AG10803 (cell line): ENCODE results near the gene AJUBA.
"Not testable (repeated sequence)": the region's sequence is repeated elsewhere in the genome, so short reads cannot be mapped to it uniquely, and the experiment has no call there.

Experiments used
- DNase-seq: peaks from one replicate; pipeline ENCODE4 v3.0.0; 2010; ENCODE audit warnings: low read depth
- H3K4me3 ChIP-seq: 2 replicates; pipeline ENCODE4 v1.5.1; 2011; ENCODE audit warnings: mild to moderate bottlenecking, low read length, control low read depth
- CTCF ChIP-seq: conservative IDR thresholded peaks from 2 replicates; pipeline ENCODE4 v1.5.1; 2011; ENCODE audit warnings: mild to moderate bottlenecking, low read length, control low read depth, inconsistent platforms

Gene AJUBA

GRCh38 chr14:23015618-23016017 is 33.3 kb upstream of the AJUBA start:
- DNase-seq: no peak
- TF ChIP-seq CTCF: no peak
- H3K4me3 ChIP-seq: no peak overlapping the region

- not testable (repeated sequence) for DNase-seq
These were observed 31.4 kb upstream of the AJUBA start for GRCh38 chr14:23013749-23014054.

GRCh38 chr14:23013054-23013748 is 30.9 kb upstream of the AJUBA start:
- TF ChIP-seq CTCF: no peak
- no peak overlapping the region for H3K4me3 ChIP-seq
- no peak for DNase-seq

More at GRCh38 chr14:23013749-23014054, 31.4 kb upstream of the AJUBA start:
- H3K4me3 ChIP-seq: not testable (repeated sequence)

- peak; percentile 57 for DNase-seq
- H3K4me3 ChIP-seq: peak within 1 kb of the TSS; percentile 67
- no peak for TF ChIP-seq CTCF
These were observed 27.8 kb upstream of the AJUBA start, which contains the start of gene C14orf93 for GRCh38 chr14:23009939-23010726. C14orf93 (minus strand) TSS chr14:23010143; CDS start chr14:22999023, 11,120 bp downstream.

GRCh38 chr14:23009483-23009938 is 27.2 kb upstream of the AJUBA start:
- peak overlapping the region; percentile 67 for H3K4me3 ChIP-seq
- DNase-seq: no peak
- no peak for TF ChIP-seq CTCF

GRCh38 chr14:23008831-23009230 is 26.5 kb upstream of the AJUBA start:
- no peak for TF ChIP-seq CTCF
- H3K4me3 ChIP-seq: no peak overlapping the region
- DNase-seq: no peak

DNA sequence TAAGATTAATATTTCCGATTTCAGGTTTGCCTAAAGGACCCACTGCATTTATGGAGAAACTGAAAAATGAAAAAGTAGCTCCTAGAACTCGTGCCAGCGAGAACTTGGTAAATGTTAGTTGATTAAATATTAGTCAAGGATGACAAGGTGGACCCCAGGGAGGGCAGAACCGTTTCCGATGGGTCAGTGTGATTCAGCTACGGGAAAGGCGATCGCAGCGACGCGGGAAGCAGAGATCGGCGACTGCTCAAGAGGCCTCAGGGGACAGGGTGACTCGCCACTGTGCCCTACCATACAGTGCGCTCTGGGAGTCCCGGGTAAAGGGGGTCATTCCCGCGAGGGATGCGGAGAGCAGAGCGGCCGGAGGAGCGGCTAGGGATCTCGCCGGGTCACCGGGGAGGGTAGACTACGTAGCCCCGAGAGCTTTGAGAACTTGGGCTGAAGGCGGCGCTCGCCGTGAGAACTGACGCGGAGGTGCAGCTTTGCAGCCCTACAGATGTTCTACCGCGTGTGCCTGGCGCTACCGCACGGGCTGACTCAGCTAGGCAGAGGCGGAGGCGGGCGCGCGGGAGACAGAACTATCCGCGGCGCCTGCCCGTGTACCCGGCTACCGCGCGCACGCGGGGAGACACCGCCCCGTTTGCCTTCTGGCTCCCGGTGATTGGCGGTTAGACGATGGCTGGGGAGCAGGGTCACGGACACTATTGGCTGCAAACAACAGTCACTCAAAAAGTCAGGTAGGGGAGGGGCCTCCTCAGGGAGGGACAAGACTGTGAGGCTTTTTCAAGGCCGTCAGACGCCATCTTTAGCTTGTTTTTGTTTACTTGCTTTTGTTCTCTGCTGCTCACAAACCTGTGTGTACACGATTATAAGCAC is 24.4 kb upstream of the AJUBA start:
- peak; percentile 97 for DNase-seq
- peak; percentile 45 for TF ChIP-seq CTCF
- peak overlapping the region; percentile 88 for H3K4me3 ChIP-seq
